ENCODE data around the gene PREX1. TPM values are rescaled to one million over a fixed set of nuclear protein-coding genes. Genes with fewer than 3 reads are reported as not detected.

PREX1 gene
- total and polyA plus RNA-seq, 2 donors (not counting 3 experiments of a cell fraction or from before 2014, with no cell fraction given): 51.3 to 72.9 TPM

- intact Hi-C loops (cut with micrococcal nuclease): no loop called here
- FAIRE-seq (no peak), DNase-seq (ENCODE audit: low read depth, low spot score) (no peak)
- Histone ChIP-seq H3K9me1 (replicated peaks; ENCODE audit: control insufficient read depth, extremely low read depth, insufficient read depth, low read length) (no peaks in the 10 kb centered on the region), H3K4me2 (ENCODE audit: insufficient read depth, low read length) (no peak overlapping the region), H3K4me1 (ENCODE audit: control insufficient read depth, extremely low read depth, insufficient read depth, low read length) (peaks cover 12% of the 10 kb centered on the region), H3K27me3 (ENCODE audit: control insufficient read depth in 2 of 2, insufficient read depth in 2 of 2, low read length in 2 of 2) (no peaks in the 10 kb centered on the region), H4K20me1 (replicated peaks; ENCODE audit: control insufficient read depth, extremely low read depth, insufficient read depth, low read length) (no peaks in the 10 kb centered on the region), H3K4me3 (replicated peaks in 1 of 3; ENCODE audit: insufficient read depth in 1 of 3, low read depth in 1 of 3, low read length in 3 of 3) (no peak overlapping the region), H2AFZ (ENCODE audit: low read depth, low read length) (no peak overlapping the region), H3K9me3 (replicated peaks; ENCODE audit: control insufficient read depth, insufficient read depth, low read length) (no peaks in the 10 kb centered on the region), H3K36me3 (ENCODE audit: control insufficient read depth in 2 of 2, extremely low read depth in 1 of 2, insufficient read depth in 2 of 2, low read length in 2 of 2) (no peaks in the 10 kb centered on the region), H3K27ac (ENCODE audit: insufficient read depth, low read depth, low read length) (no peak overlapping the region), H3K79me2 (ENCODE audit: control insufficient read depth, insufficient read depth, low read length) (no peaks in the 10 kb centered on the region), H3K9ac (replicated peaks; ENCODE audit: extremely low read depth, insufficient read depth, low read length) (no peak overlapping the region)
- dilution Hi-C loops (cut with MboI; ENCODE audit: extremely low pct_ligation_motif_present, low sequenced_read_pairs): no loop called here
- TF ChIP-seq EZH2 (IDR thresholded peaks at IDR 0.05; ENCODE audit: borderline replicate concordance, low read depth, low read length, severe bottlenecking) (no peak), MYC (IDR thresholded peaks at IDR 0.05; ENCODE audit: low read depth, low read length) (no peak), FOS (IDR thresholded peaks at IDR 0.05; ENCODE audit: borderline replicate concordance, insufficient read depth, low read length) (no peak), POLR2A (IDR thresholded peaks at IDR 0.05; ENCODE audit: low read depth, low read length) (no peak), CTCF (IDR thresholded peaks at IDR 0.05; ENCODE audit: extremely low read depth in 1 of 2, insufficient read depth in 1 of 2, low read depth in 1 of 2, low read length in 2 of 2) (no peak), JUN (IDR thresholded peaks at IDR 0.05; ENCODE audit: borderline replicate concordance, insufficient read depth, insufficient read length, low read depth) (no peak), POLR2AphosphoS5 (IDR thresholded peaks at IDR 0.05; ENCODE audit: insufficient read depth, low read depth, low read length) (no peak), MAX (IDR thresholded peaks at IDR 0.05; ENCODE audit: insufficient read depth, insufficient read length) (no peak), GATA2 (IDR thresholded peaks at IDR 0.05; ENCODE audit: insufficient read depth, insufficient read length, low read depth, low read length) (no peak)
- POLR2A ChIA-PET: no interaction called here
- BruUV-seq (replicated peaks): no TSS peak
- CTCF ChIA-PET: no interaction called here
These were observed 6.5 kb upstream of the PREX1 start for GRCh38 chr20:48834278-48834677.
